Measurements from ENCODE around the gene HSD17B2.

GRCh38 chr16:82061861-82062525 is 26.9 kb downstream of the HSD17B2 start:
- TF ChIP-seq SUZ12 (IDR thresholded peaks at IDR 0.05) (no peak), FOXA1 (IDR thresholded peaks at IDR 0.05) (no peak), PKNOX1 (IDR thresholded peaks at IDR 0.05) (no peak), FOXM1 (IDR thresholded peaks at IDR 0.05; ENCODE audit: borderline replicate concordance) (no peak)
